Activated T-cell treated with anti-CD3 and anti-CD28 coated beads, Interleukin-2, amount 50 U/mL, for 48 hours (primary cell): ENCODE data around the gene TMEM151B.
"Not testable (repeated sequence)": the region's sequence is repeated elsewhere in the genome, so short reads cannot be mapped to it uniquely, and the experiment has no call there.

ENCODE experiments used
- DNase-seq, 2 experiments: peaks; one replicate each; pipeline ENCODE4 v3.0.0-alpha.2; 2020

TMEM151B gene

DNA sequence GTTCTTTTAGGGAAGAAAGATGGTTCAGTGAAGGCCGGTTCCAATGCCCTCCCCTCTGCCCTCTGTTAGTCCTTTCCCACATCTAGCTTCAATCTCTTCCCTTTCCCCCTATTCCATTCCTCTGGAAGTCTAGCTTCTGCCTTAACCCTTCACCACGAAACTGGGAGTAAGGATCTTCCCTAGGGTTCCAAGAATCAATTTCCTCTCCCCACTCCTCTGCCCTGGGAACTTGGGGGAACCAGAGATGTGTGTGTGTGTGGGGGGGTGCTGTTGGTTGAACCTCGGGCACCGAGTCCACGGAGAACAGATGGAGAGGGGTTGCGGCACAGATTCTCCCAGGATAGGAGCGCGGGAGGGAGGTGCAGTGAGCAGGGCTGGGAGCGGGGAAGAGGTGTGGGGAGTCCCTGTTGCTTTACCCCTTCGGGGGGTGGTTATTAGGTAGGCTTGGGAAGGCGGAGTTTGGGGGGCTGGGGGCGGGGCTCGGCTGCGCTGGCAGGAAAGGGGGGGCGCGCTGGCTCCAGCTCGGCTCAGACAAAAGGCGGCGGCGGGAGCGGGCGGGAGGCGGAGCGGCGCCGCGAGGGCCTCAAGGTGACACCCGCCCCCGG, at the start of gene TMEM151B:
Gene TMEM151B, plus strand, starts transcription at position 530 of the 605 bp plus-strand sequence. CDS start 293 bp downstream, outside the sequence.
- no peak for DNase-seq

DNA sequence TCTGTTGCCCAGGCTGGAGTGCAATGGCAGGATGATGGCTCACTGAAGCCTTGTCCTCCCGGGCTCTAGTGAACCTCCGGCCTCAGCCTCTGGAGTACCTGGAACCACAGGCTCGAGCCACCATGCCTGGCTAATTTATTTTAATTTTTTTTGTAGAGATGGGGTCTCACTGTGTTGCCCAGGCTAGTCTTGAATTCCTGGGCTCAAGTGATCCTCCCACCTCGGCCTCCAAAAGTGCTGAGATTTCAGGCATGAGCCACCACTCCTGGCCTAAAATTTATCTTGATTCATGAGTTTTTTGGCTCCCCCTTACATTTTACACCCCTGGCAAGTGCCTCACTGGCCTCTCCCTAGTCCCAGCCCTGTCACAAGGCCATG, 49.3 kb upstream of the TMEM151B start:
- no peak for DNase-seq

DNA sequence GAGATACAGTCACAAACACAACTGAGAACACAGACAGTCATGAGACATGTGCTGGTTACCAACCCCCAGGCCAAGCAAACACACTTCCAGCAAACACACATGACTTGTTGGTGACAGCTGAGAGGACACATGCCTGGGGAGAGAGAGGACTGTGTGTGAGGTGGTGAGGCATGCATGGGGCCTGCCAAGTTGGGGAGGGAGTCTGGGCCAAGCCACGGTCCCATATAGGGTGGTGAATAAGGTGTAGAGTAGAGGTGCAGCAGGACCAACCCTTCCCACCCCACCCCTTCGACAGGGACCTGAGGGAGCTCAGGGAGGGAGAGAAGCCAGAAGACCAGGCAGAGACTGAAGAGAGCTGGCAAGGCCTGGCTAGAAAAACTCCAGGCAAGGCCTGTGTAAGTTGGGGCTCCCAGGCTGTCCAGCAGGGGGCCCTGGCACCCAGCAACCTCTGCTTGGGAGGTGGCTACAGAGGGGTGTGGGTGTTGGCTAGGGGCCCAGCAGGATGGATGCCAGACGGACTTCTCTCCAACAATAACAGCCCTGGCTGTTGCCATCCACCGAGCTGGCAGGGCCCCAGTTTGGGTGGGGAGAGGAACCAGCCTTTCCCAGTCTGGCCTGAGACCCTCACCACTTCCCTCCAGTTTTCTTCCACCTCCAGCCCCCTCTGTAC, 48.8 kb upstream of the TMEM151B start:
- peak; percentile 84 to 86 for DNase-seq

DNA sequence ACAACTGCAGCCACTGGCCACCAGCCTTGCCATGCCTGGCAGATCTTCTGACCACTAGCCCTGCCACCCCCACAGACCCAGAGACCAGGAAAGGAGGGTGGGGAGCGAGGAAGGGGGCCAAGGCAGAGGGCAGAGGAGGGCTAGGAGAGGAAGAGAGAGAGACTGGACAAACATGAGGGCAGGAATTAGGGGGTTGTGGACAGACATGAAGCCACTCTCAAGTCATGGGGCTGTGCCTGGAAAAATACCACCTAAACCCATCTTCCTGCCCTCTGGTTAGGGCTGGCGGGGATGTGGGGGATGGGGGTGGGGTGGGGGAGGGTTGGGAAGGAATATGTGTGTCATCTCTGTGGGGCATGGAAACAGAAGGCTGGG, 48.3 kb upstream of the TMEM151B start:
- no peak for DNase-seq

DNA sequence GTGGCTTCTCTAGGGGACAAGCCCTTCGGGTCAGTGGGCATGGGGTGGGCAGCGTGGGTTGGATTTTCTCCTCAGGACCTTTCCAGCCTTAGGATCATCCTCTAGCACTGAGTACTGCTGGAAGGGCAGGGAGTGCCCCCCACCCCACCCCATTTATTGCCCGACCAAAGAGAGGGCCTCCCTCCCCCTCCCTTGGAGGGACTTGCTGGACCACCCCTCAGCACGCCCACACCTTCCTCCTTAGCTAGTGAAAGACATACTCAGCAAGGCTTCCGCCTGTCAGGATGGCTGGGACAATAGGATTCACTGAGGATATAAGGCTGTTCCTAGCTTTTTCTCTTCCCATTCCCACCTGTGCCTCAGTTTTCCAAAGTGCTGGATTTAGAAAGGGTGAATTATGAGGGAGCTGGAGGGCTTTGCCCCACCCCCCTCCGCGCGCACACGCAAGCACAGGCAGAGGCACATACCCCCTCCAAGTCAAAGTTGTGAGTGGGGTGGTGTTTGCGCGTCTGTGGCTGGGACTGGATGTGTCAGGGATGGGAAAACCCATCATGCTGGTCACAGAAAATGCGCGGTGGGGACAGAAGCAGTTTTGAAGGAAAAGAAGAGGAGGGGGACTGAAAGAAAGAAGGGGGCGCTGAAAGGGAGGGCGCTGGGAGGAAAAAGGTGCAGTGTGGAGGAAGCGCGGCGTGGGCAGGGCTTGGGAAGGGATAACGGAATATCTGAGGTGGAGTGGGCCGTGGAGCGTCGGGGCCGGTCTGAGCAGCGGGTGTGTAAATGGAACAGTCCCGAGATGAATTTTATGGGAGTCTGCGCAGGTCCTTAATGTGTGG, 47.5 kb upstream of the TMEM151B start:
- no peak for DNase-seq

DNA sequence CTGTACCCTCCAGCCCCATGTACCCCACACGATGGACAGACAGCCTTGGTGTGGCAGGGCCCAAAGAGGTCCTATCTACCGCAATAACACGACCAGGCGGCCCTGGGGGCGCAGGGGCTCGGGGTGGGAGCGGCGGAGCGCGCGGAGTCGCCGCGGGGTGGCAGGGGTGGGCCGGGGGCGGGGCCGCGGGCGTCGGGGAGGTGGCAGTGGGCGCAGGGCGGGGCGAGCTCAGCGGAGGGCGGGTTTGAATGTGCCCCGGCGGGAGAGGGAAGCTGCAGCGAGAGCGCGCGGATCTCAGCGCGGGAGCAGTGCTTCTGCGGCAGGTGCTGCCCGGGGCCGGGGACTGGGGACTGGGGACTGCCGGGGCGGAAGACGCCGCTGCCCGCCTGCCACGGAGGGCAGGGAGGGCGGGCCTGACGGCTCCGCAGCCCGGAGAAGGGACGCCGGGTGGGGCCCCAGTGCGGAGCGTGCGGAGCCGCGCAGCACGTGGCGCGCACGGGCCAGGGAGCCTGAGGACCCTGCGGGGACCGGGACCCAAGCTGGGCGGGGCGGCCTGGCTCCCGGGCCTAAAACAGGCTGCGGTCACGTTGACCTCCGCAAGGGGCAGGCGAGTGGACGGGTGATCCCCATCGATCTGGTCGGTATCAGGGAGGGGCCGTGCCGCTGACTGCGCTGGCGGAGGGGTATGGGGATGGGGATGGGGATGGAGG, 46.8 kb upstream of the TMEM151B start, which contains the start of gene SLC29A1:
Gene SLC29A1, plus strand, starts transcription at position 277 of the 710 bp plus-strand sequence. CDS start 3,719 bp downstream, outside the sequence.
- peak; percentile 88 to 92 for DNase-seq

DNA sequence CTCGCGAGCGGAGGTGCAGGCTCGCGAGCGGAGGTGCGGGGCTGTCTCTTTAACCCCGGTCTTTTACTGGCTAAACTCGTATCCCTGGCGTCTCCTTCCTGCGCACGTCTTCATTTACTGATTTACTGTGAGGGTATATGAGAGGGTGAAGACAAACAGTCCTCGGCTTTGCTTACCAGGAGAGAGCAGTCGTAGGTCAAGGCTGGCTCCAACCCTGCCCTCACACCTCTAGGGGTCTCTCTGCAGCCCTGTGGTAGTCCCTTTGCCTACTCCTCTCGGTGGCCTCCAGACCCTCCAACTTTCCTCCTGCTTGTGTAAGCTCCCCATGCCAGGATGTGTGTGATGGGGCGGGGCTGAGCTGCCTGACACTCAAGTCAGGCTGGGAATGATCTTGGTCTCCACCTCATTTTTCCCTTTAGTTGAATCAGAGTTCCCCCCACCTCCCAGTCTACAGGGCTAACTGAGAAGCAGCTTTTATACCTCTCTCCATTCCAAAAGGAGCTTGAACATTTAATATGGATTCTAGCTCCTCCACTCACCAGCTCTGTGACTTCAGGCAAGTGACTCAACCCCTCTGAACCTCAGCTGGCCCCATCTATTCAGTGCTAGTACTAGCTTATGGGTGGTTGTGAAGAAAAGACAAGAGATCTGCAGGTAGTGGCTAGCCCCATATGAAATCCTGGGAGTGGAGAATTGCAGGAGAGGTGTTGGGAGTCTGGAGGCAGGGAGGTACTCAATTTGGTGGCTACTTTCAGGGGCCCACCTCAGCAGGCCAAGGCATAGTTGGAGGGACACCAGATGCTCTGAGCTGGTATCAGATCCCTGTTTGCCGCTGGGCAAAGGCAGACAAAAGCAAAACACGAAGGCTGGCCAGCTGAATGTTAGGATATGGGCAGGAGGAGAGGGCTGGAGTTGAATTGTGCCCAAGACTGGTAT, 46.0 kb upstream of the TMEM151B start:
- peak; percentile 48 to 49 for DNase-seq

DNA sequence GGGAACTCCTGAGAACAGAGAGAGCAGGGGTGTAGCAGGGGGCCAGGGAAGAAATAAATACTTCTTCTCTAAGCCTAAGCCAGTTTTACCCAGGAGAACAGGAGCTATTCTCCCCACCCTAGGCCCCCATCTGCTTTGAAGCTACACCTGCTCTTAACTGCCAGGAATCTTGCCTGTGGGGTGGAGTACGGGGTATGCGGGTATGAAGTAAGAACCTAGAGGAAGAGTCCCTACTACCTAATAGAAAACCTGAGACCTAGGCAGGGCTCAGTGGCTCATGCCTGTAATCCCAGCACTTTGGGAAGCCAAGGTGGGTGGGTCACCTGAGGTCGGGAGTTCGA, 45.3 kb upstream of the TMEM151B start:
- no peak for DNase-seq

DNA sequence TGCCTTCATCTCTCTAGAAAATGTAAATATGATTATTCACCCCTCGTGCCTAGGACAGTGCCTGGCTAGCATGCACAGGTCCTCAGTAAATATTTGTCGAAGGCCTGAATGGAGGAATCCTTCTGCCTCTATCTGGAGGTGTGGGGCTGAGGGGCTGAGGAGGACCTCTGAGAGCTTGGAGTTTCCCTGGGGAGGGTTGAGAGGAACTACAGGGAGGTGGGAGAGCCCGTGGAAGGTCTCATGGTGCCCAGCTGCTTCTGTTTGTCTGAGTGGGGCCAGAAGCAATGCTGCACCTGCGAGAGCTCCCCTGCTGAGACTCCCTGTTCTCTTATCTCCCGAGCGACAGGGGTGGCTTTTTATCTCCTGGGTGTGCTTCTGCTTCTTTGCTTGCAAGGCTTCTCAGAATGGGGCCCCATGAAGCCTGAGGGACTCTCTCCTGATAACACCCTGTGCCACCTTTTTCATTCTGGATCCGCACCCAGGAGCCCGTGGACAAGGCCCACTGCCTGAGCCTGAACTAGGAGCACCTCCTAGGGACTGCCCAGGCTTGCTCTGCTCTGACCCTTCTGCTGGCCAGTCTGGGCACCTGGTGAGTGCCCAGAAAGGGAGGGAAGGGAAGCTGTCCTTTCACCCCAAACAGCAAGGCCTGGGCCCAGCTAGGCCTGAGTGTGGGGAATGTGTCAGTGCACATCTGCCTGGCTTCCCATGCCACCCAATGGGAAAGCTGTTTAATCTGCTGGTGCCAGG, 44.5 kb upstream of the TMEM151B start:
- DNase-seq, result no peak

DNA sequence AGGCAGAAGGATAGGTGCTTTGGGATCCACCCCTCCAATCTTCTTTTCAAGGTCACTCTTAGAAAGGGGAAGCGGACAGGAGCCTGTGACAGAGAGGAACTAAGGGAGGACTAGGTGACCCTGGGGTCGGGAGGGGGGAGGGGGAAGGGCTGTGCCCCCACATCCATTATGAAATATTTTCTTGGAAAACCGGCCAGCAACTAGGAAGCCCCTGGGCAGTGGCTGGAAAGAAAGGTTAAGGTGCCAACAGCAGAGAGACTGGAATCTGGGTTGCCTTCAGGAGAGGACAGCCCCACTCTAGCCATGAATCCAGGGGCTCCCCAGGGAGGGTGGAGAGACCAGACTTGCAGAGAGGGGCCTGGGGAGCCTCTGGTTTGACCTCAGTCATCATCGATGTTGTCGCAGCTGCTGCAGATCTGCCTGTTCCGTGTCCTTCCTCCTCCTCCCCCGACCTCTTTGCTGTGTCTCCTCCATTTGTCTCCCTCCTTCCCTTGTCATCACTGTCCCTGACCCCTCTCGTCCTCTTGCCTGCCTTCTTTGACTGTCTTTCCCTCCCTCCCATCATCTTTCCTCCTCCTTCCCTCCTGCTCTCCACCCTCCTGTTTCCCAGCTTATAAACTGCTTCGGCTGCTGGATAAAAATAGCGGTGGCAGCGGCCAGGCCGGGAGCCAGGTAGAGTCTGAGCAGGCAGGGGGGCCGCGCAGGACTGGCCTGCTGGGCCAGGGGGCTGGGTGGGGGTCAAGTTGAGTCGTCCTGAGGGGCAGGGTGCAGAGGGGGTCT, 43.7 kb upstream of the TMEM151B start:
- no peak for DNase-seq

DNA sequence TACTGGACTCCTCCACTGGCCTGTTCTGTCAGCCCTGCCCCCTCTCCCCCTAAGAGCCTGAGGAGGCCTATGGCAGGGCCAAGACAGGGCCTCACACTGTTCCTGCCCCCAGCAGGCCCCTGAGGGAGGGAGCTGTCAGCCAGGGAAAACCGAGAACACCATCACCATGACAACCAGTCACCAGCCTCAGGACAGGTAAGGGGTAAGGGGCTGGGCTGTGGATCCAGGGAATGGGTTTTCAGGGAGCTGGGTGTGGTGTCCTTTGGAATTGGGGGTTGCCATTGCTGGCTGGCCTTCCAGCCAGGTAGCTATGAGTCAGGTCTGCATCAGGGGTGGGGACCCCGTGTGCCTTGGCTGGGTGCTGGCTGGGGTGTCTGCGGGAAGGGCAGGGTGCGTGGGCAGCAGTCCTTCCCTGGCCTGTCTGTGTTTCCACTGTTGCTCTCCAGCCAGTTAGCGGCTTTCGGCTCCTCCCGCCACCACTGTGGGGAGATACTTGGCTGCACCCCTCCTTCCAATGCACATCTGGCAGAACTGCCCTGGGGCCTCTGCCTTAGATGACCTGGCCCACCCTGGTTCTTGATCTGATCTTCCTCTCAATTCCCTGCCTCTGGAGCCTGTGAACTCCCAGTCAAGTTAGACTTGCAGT, 43.0 kb upstream of the TMEM151B start:
- peak in 1 of 2 experiments; percentile 13 for DNase-seq

DNA sequence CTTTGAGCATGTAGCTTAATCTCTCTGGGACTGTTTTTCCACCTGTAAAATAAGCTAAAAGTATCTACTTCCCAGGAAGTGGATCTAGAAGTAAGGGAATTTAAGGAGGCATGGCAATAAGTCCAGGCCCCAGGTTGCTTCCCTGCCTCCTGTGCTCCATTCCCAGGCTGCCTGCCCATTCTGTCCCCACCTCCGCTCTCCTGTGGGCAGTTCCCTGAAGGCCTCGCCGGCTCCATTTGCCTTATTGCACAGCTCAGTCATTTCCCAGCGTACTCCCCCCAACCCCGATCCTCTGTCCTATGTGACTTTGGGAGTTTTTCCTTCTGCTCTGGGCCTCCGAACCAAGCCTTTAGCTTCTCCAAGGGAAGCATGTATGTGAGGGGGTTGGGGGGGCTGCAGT, 42.2 kb upstream of the TMEM151B start:
- DNase-seq, result no peak

DNA sequence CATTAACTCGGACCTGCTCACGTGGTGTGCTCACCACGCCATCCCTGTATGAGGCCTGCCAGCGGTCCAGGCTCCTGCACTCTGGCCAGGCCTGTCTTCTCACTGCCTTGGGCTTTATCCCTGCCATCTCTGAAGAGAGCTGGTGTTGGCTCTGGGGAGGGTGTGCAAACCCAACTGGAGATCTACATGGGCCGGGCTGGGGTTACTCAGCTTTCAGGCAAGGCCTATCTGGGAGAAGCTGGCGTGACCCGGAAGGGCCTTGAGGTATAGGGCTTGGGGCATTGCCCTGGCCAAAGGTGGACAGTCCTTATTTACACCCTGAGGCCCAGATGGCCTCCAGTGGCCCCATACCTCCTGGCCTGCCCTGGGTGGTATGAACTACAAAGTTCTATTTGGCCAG, 41.8 kb upstream of the TMEM151B start:
- peak in 1 of 2 experiments; percentile 16 for DNase-seq

DNA sequence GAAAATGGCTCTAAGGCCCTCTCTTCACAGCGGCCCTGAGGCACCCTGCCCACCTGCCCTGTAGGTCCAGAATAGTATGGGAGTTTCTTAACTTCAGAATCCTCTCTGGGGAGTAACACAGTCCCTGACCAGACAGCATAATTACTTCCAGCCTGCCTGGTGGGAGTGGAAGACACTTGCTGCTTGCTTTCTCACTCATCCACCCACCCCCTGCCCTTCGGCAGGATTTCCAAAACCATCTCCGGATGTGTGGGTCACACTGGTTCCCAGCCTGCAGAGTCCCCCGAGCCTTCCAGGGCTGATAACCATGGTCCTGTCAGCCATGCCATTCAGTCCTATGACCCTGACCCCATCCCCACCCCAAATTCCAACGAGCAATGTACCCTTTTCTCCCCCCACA, 41.4 kb upstream of the TMEM151B start:
- DNase-seq, result peak in 1 of 2 experiments; percentile 11

DNA sequence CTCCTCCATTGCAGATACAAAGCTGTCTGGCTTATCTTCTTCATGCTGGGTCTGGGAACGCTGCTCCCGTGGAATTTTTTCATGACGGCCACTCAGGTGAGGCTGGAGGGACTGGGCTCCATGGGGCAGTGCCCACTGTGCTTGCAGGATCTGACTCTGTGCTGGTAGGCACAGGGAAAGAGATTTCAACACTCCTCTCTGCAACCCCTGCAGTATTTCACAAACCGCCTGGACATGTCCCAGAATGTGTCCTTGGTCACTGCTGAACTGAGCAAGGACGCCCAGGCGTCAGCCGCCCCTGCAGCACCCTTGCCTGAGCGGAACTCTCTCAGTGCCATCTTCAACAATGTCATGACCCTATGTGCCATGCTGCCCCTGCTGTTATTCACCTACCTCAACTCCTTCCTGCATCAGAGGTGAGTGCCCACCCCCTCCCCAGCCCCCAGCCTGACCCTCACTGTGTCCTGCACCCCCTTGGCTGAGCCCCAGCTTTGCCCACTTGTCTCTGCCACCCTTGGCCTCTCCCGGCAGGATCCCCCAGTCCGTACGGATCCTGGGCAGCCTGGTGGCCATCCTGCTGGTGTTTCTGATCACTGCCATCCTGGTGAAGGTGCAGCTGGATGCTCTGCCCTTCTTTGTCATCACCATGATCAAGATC, 40.7 kb upstream of the TMEM151B start:
- no peak for DNase-seq

DNA sequence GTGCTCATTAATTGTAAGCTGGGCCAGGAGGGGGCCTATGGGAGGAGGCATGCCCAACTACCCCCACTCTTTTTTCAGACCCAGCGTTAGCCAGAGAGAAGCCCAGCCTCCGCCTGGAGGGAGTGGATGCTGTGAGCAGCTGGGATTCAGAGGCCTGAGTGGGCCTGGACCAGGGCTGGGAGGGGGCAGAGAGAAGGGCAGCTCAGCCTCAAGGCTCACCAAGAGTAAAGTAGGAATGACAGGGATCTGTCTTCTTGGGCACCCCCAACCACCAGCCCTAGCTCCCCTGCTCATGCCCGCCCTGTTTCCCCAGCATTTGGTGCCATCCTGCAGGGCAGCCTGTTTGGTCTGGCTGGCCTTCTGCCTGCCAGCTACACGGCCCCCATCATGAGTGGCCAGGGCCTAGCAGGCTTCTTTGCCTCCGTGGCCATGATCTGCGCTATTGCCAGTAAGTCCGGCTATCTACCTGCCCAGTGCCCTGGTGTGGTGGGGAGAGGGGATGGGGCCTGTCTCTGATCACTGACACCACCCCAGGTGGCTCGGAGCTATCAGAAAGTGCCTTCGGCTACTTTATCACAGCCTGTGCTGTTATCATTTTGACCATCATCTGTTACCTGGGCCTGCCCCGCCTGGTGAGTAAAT, 40.1 kb upstream of the TMEM151B start:
- DNase-seq, result peak in 1 of 2 experiments; percentile 11

DNA sequence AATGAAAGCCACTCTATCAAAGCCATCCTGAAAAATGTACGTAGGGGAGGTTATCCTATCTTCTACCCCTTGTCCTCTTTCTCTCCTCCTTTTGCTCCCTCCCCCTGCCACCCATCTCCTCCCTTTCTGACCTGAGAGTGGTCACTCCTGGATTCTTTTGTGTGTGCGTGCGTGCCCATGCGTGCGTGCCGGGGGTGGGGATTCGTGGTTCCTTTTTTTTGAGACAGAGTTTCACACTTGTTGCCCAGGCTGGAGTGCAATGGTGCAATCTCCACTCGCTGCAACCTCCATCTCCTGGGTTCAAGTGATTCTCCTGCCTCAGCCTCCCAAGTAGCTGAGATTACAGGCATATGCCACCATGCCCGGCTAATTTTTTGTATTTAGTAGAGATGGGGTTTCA, 38.8 kb upstream of the TMEM151B start:
- DNase-seq, result not testable (repeated sequence)

DNA sequence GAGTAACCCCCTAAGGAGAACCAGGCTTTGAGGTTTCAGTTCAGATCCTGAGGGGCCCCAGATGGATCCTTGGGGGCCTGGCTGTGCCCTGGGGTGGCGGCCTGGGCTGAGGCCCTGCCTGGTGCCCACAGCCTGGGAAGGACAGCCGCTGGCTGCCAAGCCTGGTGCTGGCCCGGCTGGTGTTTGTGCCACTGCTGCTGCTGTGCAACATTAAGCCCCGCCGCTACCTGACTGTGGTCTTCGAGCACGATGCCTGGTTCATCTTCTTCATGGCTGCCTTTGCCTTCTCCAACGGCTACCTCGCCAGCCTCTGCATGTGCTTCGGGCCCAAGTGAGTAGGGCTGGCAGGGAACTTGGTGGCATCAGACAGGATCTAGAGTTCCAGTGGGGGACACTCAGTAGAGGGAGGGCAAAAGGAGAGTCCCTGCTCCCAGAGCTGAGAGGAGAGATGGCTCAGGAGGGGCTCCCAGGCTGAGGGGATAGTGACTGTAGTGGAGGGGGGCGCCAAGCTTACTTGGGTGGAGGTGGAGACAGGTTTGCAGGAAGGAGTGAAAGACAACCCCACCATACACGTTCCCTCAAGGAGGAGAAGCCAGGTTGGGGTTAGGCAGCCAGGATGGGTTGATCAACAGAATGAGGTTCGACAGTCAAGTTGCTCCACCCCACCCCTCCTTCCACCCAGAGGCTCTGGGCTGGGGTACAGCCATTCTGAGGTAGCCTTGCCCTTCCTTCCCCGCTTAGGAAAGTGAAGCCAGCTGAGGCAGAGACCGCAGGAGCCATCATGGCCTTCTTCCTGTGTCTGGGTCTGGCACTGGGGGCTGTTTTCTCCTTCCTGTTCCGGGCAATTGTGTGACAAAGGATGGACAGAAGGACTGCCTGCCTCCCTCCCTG, 37.3 kb upstream of the TMEM151B start:
- DNase-seq, result no peak
